IMR-90 (cell line): Measurements from ENCODE around the gene TBC1D22B. TPM values are rescaled to one million over a fixed set of nuclear protein-coding genes. Genes with fewer than 3 reads are reported as not detected.
A peak's percentile ranks its signal among the peaks of the same experiment; 100 is the strongest.

Source experiments
- ATAC-seq: fragments of 200-7000 bp; cut with Tn5 transposase; 2 replicates; pipeline ENCODE4 v1.9.1; 2020; ENCODE audit warnings: low read depth, mild to moderate bottlenecking, moderate library complexity
- BruUV-seq: library from RNA; stranded (reverse); fragments of 400-500 nt; replicated peaks from 2 replicates; lab custom pipeline; 2021; lab: Mats Ljungman, UMichigan
- CTCF ChIA-PET: fragments of 300-600 bp; formaldehyde crosslinking; extraction: SDS; loops from one replicate; lab custom pipeline; 2021; ENCODE audit warnings: antibody characterized with exemption; lab: Yijun Ruan, JAX
- POLR2A ChIA-PET: fragments of 300-600 bp; sonication (Branson Sonifier 250); formaldehyde crosslinking; loops from one replicate; lab custom pipeline; 2022; ENCODE audit warnings: antibody characterized with exemption; ENCODE audit not compliant: unreplicated experiment; lab: Charles Lee
- DNase-seq: peaks from one replicate; pipeline ENCODE4 v3.0.0; 2013
- H2AFZ ChIP-seq: replicated peaks from 2 replicates; pipeline ENCODE3; 2013; ENCODE audit warnings: low read length, mild to moderate bottlenecking; ENCODE audit not compliant: poor library complexity
- H2AK5ac ChIP-seq: 2 replicates; pipeline ENCODE4 v1.6.1; 2013; ENCODE audit warnings: low read depth, low read length, inconsistent platforms
- H2AK9ac ChIP-seq: replicated peaks from 2 replicates; pipeline ENCODE3; 2013; ENCODE audit warnings: mild to moderate bottlenecking, low read depth, low read length, moderate library complexity; ENCODE audit not compliant: poor library complexity
- H2BK120ac ChIP-seq: 2 replicates; pipeline ENCODE4 v1.6.1; 2013; ENCODE audit warnings: low read depth, low read length, inconsistent platforms
- H2BK15ac ChIP-seq: 3 replicates; pipeline ENCODE4 v1.6.1; 2013; ENCODE audit warnings: low read depth, low read length, inconsistent platforms
- H2BK20ac ChIP-seq: 2 replicates; pipeline ENCODE4 v1.6.1; 2013; ENCODE audit warnings: low read depth, mild to moderate bottlenecking, inconsistent platforms, low read length, moderate library complexity
- H2BK5ac ChIP-seq: 2 replicates; pipeline ENCODE4 v1.6.1; 2013; ENCODE audit warnings: mild to moderate bottlenecking, low read depth, low read length, inconsistent platforms; ENCODE audit not compliant: poor library complexity, severe bottlenecking
- H3K14ac ChIP-seq: replicated peaks from 2 replicates; pipeline ENCODE4 v1.6.1; 2013; ENCODE audit warnings: low read depth, low read length, inconsistent platforms
- H3K18ac ChIP-seq: 2 replicates; pipeline ENCODE4 v1.6.1; 2013; ENCODE audit warnings: low read depth, low read length, control low read depth
- H3K23ac ChIP-seq: 2 replicates; pipeline ENCODE4 v1.6.1; 2013; ENCODE audit warnings: low read depth, low read length, inconsistent platforms
- H3K27ac ChIP-seq: 2 replicates; pipeline ENCODE4 v1.5.1; 2013; ENCODE audit warnings: mild to moderate bottlenecking, control low read depth, low read length; ENCODE audit not compliant: insufficient read depth
- H3K27me3 ChIP-seq: 2 replicates; pipeline ENCODE4 v1.6.1; 2013; ENCODE audit warnings: low read length; ENCODE audit not compliant: control insufficient read depth, insufficient read depth
- H3K36me3 ChIP-seq: 2 replicates; pipeline ENCODE4 v1.6.1; 2013; ENCODE audit warnings: low read length, mixed read lengths; ENCODE audit not compliant: control insufficient read depth, insufficient read depth
- H3K4ac ChIP-seq: 2 replicates; pipeline ENCODE4 v1.6.1; 2013; ENCODE audit warnings: low read depth, low read length, inconsistent platforms
- H3K4me1 ChIP-seq: 2 replicates; pipeline ENCODE4 v1.6.1; 2013; ENCODE audit warnings: low read length, mixed read lengths; ENCODE audit not compliant: control insufficient read depth, insufficient read depth
- H3K4me2 ChIP-seq: 2 replicates; pipeline ENCODE4 v1.6.1; 2013; ENCODE audit warnings: low read depth, mild to moderate bottlenecking, control low read depth, low read length, moderate library complexity
- H3K4me3 ChIP-seq: 2 replicates; pipeline ENCODE4 v1.5.1; 2013; ENCODE audit warnings: low read depth, mild to moderate bottlenecking, control low read depth, low read length, moderate library complexity; ENCODE audit not compliant: insufficient read depth
- H3K56ac ChIP-seq: 2 replicates; pipeline ENCODE4 v1.6.1; 2013; ENCODE audit warnings: low read length, inconsistent platforms; ENCODE audit not compliant: insufficient read depth; ENCODE audit errors: extremely low read depth
- H3K79me1 ChIP-seq, 2 experiments: 2 replicates each; pipeline ENCODE4 v1.6.1; 2013; ENCODE audit warnings: low read length in 2 of 2, inconsistent platforms in 1 of 2, low read depth in 1 of 2
- H3K9ac ChIP-seq: 2 replicates; pipeline ENCODE4 v1.6.1; 2013; ENCODE audit warnings: low read depth, low read length, control low read depth
- H3K9me1 ChIP-seq: 2 replicates; pipeline ENCODE4 v1.6.1; 2013; ENCODE audit warnings: low read length, inconsistent platforms; ENCODE audit not compliant: insufficient read depth
- H3K9me3 ChIP-seq: 2 replicates; pipeline ENCODE4 v1.6.1; 2013; ENCODE audit warnings: low read length; ENCODE audit not compliant: control insufficient read depth, insufficient read depth
- H4K20me1 ChIP-seq: 2 replicates; pipeline ENCODE4 v1.6.1; 2013; ENCODE audit warnings: low read length, inconsistent platforms; ENCODE audit not compliant: insufficient read depth
- H4K5ac ChIP-seq: 2 replicates; pipeline ENCODE4 v1.6.1; 2013; ENCODE audit warnings: mild to moderate bottlenecking, low read depth, low read length, control low read depth
- H4K8ac ChIP-seq, 2 experiments: 2 replicates each; pipeline ENCODE4 v1.6.1; 2013; ENCODE audit warnings: low read depth in 2 of 2, low read length in 2 of 2, control low read depth in 1 of 2, inconsistent platforms in 1 of 2
- H4K91ac ChIP-seq: 2 replicates; pipeline ENCODE4 v1.6.1; 2013; ENCODE audit warnings: low read depth, low read length, inconsistent platforms; ENCODE audit not compliant: insufficient read depth
- CEBPB ChIP-seq: IDR thresholded peaks from 2 replicates; pipeline ENCODE4 v1.6.1; 2012; ENCODE audit warnings: low read depth, low read length, improper control_type of control experiment
- POLR2A ChIP-seq: IDR thresholded peaks from 2 replicates; pipeline ENCODE4 v1.6.1; 2012; ENCODE audit warnings: mild to moderate bottlenecking, low read depth, low read length
- RAD21 ChIP-seq: IDR thresholded peaks from 2 replicates; pipeline ENCODE4 v1.6.1; 2012; ENCODE audit warnings: low read length, improper control_type of control experiment
- WGBS, 2 experiments: methylation state at CpG; one replicate each; pipeline versions ENCODE4 v1.1.5 to v1.1.7; 2013; ENCODE audit warnings: missing lambda C conversion rate in 2 of 2; ENCODE audit not compliant: insufficient read length in 1 of 2; ENCODE audit errors: extremely low coverage in 2 of 2; 5-methylcytosine and 5-hydroxymethylcytosine counted together
- dilution Hi-C: fragments of 300-500 bp; cut with HindIII; formaldehyde crosslinking; loops from one replicate; pipeline ENCODE4 v1.14.3; 2018; ENCODE audit warnings: low sequenced_read_pairs; ENCODE audit not compliant: unreplicated experiment
- in situ Hi-C: fragments of 300-500 bp; cut with MboI; formaldehyde crosslinking; loops from 3 replicates; pipeline ENCODE4 v1.14.3; 2019; ENCODE audit warnings: low sequenced_read_pairs, inconsistent platforms, mixed read lengths
- intact Hi-C: fragments of 100-400 bp; cut with micrococcal nuclease; formaldehyde crosslinking; loops from 2 replicates; pipeline ENCODE4 v1.10.0; 2022
- polyA plus RNA-seq, 3 experiments: library from polyadenylated mRNA; depleted of rRNA; stranded (reverse); fragments of >200 nt; gene quantifications; 2 replicates each; pipeline ENCODE4 v1.2.3, GENCODE V29; 2012; ENCODE audit warnings: low replicate concordance in 1 of 3
- total RNA-seq: library from RNA; depleted of rRNA; stranded (reverse); fragments of >200 nt; gene quantifications from 2 replicates; pipeline ENCODE4 v1.2.3, GENCODE V29; 2012

Gene TBC1D22B
- total and polyA plus RNA-seq, 2 of the 4 experiments (the other 2 are of a cell fraction): 6.6 to 7.5 TPM

- no peak overlapping the region for H3K9ac ChIP-seq
- H3K4me3 ChIP-seq: no peak overlapping the region
- H2BK15ac ChIP-seq: peak overlapping the region; percentile 21; the same call in 1 of the 3 replicates
- H2AFZ ChIP-seq: no peak overlapping the region
- H2BK5ac ChIP-seq: peak overlapping the region; percentile 99
- intact Hi-C loops: no loop called here
- in situ Hi-C loops: no loop called here
- peak overlapping the region; percentile 69 for H3K14ac ChIP-seq
- peak overlapping the region; percentile 97 for H3K18ac ChIP-seq
- H4K5ac ChIP-seq: peak overlapping the region; percentile 87
- H3K23ac ChIP-seq: no peak overlapping the region
- H2AK9ac ChIP-seq: no peak overlapping the region
- peaks cover 29% of the 10 kb centered on the region for H3K4me1 ChIP-seq
- no peak overlapping the region for H3K4me2 ChIP-seq
- DNase-seq (peak; percentile 66), ATAC-seq (no peak)
- POLR2A ChIA-PET: interaction anchor here (0.6 kb wide), 1 partner anchor 18 kb away, joined by 15 read pairs; no protein-coding TSS in a partner anchor
- H3K27ac ChIP-seq: peak overlapping the region; percentile 69; the same call in 1 of the 2 replicates
- peak overlapping the region; percentile 89 for H2BK120ac ChIP-seq
- TF ChIP-seq CEBPB: peak; percentile 79
- TF ChIP-seq RAD21: no peak
- peak; percentile 81; the same call in 1 of the 2 replicates for TF ChIP-seq POLR2A
- CTCF ChIA-PET: interaction anchor here (0.5 to 0.9 kb wide), 4 partner anchors 20 to 480 kb away, joined by 3 read pairs; no protein-coding TSS in a partner anchor
- H2AK5ac ChIP-seq: no peak overlapping the region
- H3K9me1 ChIP-seq: peaks cover 14% of the 10 kb centered on the region
- H3K56ac ChIP-seq: peak overlapping the region; percentile 36; the same call in 1 of the 2 replicates
- no peaks in the 10 kb centered on the region for H3K9me3 ChIP-seq
- peak overlapping the region; percentile 0; the same call in 1 of the 2 replicates for H4K91ac ChIP-seq
- peak overlapping the region; percentile 83 for H2BK20ac ChIP-seq
- no peaks in the 10 kb centered on the region; the same call in 1 of the 2 replicates for H4K20me1 ChIP-seq
- peak overlapping the region; percentile 44; the same call in 1 of the 2 replicates for H3K4ac ChIP-seq
- no peaks in the 10 kb centered on the region for H3K27me3 ChIP-seq
- H4K8ac ChIP-seq: peak overlapping the region in 1 of 2 experiments; percentile 93; a peak in 2 of 4 replicates
- dilution Hi-C loops: no loop called here
- H3K36me3 ChIP-seq: no peaks in the 10 kb centered on the region
- WGBS, 2 experiments: no CpG with 5 or more reads among the region's 3 CpGs
- BruUV-seq: TSS peak; percentile 96
- H3K79me1 ChIP-seq: peaks cover 0 to 9% of the 10 kb centered on the region in 2 experiments; a peak in 1 of 4 replicates
These were observed 18.0 kb upstream of the TBC1D22B start for GRCh38 chr6:37239526-37239925.
